NCI-H2107 (cell line): ENCODE results near the gene HSPH1.
A peak's percentile ranks its signal among the peaks of the same experiment; 100 is the strongest.
"Not testable (repeated sequence)": the region's sequence is repeated elsewhere in the genome, so short reads cannot be mapped to it uniquely, and the experiment has no call there.

Source experiments
- DNase-seq: peaks from one replicate; lab custom pipeline; 2025; lab: John Stamatoyannopoulos, UW

Gene HSPH1

DNA sequence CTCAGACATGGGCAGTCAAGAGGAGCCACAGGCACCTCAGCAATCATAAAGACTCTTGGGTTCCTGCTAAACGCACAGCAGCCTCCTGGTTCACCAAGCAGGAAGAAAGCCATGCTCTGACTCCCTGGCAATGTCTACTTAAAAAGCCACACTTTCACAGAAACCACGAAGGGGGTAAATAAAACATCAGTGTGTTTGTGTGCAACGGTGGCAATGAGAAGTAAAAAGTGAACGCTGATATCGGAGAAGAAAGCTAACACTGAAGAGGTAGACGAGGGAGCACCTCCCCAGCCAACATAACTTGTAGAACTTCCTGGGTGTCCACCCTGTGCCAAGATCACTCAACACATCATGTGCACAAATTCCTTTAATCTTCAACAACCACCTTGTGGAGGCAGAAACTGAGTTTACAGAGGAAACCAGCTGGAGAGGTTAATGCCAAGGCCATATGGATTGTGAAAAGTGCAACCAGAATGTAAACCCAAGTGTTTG, 30.2 kb downstream of the HSPH1 start:
- no peak for DNase-seq

DNA sequence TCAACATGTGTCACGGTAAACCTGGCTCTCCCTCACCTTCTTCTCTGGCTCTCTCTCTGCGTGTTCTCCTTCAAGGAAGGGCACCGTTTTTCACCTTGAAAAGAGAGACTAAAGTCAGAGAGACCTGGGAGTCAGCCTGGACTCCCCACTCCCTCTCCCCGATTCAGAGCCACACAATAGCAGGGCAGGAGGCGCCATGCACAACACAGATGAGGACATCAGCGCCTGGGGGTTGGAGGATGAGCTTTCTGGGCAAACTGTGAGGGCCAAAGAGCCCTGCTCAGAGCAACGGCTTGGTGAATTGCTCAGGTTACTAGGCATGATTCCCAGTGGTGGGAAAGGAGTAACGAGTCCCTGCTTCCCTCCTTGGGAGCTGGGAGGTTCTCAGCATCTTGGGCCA, 32.3 kb downstream of the HSPH1 start:
- no peak for DNase-seq

DNA sequence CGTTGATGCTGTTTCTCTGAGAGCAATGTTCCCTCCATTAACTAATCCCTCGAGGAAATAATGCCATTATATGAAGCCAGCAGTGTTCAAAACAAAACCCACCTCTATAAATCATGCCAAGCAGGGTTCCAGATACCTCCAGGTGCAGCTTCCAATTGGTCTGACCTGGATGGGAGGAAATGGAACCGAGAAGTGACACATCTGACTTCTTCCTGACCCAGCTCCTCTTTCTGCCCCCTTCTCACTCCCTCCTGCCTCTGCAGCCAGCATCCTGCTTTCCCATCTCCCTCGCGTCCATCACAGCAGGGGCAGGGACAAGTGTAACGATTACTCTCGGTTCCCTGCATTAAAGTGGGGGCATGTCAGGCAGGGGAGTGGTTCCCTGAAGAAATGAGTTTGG, 37.5 kb downstream of the HSPH1 start:
- no peak for DNase-seq

DNA sequence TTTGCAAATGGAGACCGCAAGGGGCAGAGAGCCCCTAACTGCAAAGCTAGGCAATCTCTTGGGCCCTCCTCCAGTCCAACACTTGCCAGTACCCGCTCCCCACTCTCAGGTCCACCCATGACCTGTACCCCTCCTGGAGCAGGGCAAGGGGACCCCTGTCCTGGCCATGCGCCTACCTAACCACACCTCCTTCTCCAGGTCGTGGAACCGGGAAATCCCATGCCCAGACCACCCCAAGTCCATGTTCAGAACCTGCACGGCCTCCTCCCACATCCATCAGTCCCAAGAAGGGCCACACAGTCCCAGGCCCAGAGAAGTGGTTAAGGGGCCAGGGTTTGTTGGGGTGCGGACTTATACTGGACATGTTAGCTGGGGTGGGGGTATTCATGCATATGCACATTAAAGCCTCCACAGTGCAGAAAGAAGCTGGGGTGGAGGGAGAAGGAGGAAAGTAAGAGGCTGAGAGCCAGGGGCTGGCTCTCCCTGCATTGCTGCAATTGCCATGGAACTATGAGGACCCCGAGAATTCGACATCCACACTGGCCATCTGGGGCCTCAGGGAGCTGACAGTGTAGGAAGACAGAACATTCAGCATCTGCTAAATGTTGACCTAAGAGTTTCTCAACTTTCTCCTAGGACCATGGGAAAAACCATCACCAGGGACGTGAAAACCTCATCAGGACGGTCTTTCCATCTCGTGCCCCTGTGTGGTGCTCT, 39.0 kb downstream of the HSPH1 start:
- no peak for DNase-seq

DNA sequence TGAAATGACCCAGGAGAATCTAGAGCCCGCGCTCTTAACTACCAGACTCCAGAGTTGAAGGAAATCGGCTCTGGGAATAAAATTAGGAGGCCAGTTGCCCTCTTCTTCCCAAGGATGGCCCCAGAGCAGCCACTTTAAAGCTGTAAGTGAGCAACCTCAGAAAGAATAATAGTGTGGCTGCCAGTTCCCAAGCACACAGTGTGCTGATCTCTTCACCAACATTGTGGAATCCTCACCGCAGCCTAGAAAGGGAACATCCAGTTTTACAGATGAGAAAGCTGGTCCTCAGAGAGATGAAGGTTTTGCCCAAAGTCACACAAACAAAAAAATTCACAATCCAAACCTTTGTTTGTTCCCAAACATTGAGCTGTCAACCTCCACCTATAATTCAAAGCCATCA, 39.6 kb downstream of the HSPH1 start:
- no peak for DNase-seq

DNA sequence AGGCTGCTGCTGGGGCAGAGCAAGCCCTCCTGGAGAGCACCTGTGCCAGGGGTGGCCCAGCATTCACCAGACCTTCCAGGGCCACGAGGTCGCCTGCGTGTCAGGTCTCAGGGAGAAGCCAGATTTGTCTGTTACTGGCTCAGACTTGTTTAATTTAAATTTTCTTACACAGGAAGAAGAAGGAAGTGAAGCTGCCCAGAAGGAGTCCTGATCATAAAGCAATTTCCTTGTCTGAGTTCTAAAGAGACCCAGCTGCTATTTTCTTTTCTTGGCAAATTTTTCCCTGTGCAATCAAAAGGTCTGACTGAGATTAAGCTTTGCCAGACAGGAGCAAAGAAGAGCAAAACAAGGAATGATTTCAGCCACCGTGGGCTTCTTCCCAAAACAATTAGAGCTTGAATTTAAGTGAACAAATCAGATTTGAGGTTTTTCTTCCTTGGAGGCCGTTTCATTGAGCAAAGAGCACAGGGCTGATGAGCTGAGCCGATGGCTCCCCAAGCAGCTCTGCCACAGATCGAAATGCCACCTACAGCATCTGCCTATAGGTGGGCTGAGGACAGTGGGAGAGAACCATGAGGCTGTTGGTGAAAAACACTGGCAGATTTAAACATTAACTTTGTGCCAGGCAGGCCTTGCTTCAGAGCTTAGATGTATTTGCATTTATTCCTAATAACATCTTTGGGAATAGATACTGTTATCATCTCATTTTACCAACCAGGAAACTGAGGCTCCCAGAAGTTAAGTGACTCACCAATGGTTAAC, 40.1 kb downstream of the HSPH1 start:
- DNase-seq = no peak

DNA sequence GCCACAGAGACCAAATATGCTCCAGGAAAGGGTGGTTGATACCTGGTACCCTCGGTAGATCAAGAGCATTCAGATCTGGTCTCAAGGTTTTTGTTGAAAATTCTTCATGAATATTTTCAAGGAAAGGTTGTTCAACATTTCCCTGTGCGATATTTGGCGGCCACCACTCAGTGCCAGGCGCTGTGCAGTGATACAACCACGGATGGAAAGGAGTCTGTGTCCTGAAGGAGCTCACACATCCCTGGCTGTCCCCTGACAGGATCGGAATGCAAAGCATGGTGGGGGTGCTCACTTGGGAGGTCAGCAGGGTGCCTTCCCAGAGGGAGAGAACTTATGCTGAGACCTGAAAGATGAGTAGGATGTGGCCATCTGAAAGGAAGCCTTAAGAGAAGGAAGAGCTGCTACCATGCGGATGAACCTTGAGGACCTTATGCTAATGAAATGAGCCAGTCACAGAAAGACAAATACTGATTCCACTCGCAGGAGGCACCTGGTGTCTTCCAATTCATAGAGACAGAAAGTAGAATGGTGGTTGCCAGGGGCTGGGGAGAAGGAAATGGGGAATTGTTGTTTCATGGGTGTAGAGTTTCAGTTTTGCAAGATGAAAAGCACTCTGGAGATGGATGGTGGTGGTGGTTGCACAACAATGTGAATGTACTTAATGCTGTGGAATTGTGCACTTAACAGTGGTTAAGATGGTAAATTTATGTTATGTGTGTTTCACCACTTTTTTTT, 41.6 kb downstream of the HSPH1 start:
- DNase-seq = peak; percentile 18

DNA sequence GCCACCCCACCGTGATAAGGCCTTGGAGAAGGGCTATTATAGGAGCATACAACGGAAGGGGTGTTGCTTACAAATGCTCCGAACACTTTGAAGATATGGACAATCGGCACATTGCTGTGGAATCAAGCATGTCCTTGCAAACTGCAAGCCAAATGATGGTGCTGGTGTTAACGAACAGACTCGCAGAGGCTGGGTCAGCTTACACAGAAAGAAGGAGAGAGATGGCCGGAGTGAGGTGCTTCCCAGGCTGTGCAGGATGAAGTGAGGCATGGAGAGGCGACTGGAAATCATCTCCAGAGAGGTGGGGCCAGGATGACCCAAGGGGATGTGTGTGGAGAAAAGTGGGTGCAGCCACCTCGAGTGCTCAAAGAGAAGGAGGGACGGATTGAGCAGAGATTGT, 42.2 kb downstream of the HSPH1 start:
- DNase-seq = no peak

DNA sequence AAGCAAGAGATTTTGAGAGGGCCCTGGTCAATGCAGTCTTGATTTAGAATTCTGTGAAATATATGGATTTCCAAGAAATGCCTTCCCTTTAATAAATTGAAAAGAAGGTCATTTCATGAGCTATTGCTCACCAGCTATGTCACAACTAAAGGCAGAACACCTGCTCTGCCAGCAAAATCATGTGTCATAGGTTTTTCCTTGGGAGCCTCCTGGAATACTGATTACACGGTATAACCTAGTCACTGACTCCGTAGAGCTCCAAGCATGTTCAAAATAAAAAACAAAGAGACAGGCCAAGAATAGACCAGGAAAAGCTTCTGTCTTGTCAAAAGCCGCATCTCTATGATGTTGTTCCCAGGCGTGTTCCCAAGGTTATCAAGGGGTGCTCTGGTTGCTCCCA, 45.5 kb downstream of the HSPH1 start:
- no peak for DNase-seq

DNA sequence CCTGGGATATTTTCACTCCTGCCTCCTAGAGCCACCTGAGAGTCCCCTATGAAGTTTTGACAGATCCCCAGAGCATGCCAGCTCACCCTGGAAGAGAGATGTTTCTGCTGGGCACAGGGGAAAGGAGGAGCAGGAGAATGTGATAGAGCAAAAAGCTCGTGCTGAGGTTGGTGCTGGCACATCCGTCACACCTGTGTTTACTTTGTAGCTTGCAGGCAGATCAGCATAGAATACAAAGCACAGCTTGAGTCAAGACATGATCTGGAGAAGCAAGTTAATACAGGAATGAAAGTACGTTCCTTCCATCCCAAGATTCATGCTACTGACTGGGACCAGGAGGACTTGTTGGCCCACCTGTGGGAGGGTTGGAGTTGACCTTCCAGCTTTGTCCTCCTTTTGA, 46.1 kb downstream of the HSPH1 start:
- DNase-seq = no peak

DNA sequence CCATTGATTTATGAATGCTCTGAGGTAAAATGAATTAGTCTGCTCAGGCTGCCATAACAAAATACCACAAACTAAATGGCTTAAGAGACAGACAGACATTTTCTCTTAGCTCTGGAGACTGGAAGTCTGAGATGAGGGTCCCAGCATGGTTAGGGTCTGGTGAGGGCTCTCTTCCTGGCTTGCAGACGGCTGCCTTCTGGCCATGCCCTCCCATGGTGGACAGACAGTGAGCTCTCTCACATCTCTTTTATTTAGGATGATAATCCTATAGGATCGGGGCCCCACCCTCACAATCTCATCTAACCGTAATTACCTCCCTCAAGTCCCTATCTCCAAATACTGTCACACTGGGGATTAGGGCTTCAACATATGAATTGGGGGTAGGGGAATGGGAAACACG, 47.1 kb downstream of the HSPH1 start:
- DNase-seq = no peak

DNA sequence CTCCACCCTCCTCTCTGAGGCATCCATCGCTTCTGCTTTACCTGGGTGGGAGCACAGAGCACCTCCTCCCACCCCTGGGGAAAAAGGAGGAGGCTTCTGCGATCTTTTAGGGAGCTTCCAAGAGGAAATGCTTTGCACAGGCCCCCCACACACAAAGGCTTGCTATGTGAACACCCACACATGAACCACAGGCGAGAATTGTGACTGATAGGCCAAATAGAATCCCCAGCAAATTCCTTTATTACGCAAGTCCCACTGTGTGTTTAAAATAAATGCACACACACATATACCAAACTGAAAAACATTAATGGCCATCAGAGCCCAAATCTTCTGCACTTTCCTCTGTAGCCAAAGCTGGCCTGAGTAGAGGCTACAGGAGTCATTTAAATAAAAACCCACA, 50.6 kb downstream of the HSPH1 start:
- DNase-seq = no peak

DNA sequence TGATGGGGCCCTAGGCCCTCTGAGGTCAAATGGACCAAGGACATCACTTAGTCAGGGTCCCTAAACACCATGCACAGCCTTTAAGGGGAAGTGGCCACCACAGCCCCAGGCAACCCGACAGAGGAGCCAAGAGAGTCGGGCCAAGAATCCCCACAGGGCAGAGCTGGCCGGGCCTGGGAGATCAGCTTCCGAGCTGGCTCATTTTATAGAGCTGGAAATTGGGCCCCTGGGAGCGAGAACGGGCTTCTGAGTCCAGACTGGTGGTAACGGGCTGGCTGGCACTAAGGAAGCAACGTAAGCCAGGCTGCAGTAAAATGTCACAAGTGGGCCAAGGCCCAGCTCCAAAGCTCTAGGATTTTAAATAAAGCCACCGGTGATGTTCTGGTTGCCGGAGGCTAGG, 51.1 kb downstream of the HSPH1 start:
- DNase-seq = no peak

DNA sequence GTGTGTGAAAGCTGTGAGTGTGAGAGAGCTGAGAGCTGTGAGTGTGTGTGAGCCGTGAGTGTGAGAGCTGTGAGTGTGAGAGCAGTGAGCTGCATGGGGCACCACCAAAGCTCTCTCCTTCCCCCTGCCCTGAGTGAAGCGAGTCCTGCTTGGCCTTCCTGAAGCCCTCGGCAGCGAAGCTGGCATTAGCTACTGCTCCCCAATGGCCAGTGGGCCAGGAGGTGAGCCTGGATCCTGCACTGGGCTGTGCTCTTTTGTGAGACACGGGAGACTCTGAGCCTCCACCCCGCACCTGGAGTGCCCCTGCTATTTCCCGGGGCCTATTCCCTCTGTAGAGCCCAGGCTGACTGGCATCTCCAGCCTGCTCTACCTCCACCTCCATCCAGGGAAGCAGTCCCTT, 51.5 kb downstream of the HSPH1 start:
- no peak for DNase-seq

DNA sequence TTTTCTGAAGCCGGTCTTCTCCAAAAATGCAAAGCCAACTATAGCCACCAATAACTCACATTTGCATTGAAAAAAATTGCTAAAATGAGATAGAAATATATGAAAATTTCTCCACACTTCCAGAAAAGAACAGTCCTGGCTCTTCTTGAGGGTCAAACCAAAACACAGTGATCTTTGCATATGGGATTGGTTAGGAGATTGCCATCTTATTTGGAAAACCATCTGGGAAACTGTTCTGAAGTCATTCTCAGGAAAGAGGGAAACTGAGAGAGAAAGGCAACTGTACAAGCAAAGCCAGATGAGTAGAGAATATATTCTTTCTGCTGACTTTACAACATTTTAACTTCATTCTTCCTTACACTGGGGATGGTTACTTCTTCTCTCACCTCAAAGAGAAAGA, 54.6 kb downstream of the HSPH1 start:
- DNase-seq = no peak

DNA sequence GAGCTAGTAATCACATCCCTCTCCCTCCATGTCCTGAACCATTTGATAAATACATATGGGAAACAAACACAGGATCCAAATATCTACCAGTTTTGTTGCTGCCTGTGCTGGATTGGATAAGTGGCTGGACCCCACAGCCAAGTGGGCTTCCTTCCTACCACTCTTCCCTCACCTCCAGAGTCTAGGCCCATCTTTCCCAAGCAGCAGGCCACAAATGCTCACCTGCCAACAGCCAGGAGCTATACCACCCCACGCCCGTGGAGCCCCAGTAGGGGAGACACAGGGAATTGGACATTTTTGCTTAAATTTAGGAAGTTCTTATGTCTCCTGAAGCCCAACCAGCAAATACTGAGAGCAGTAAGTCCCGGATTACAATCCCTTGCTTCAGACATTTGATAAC, 55.8 kb downstream of the HSPH1 start:
- DNase-seq = no peak

DNA sequence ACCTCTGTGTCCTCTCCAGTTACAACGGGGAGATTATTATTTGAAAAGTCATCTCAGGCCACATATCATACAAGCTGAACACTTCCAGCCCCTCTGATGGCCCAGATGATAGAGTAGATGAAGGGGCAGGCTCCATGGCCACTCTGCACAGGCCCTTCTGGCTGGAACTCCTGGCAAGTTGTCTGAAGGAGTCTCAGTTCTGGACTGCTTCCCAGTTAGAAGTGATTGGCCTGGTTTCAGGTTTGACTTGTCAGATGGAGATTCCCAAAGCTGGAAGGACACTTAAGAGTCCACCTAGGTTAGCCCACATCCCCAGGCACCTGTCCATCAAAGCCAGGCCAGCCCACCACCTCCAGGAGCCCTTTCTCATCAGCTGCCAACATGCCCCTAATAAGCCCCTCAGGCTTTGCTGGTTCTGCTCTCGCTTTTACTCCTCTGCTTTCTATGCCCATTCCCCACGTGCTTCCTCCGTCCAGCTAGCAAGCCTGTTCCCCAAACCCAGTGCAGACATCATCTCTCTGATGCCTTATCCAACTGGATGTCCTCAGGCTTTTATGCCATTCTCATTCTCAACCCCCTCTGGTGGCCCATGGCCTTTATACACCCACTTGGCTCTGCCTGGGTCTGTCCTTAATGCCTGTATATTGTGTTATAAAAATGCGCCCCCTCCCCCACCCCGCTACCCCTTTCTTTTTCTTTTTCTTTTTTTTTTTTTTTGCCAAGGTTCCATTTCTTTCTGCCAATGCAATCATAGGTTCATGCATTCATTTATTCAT, 56.5 kb downstream of the HSPH1 start:
- DNase-seq = no peak

DNA sequence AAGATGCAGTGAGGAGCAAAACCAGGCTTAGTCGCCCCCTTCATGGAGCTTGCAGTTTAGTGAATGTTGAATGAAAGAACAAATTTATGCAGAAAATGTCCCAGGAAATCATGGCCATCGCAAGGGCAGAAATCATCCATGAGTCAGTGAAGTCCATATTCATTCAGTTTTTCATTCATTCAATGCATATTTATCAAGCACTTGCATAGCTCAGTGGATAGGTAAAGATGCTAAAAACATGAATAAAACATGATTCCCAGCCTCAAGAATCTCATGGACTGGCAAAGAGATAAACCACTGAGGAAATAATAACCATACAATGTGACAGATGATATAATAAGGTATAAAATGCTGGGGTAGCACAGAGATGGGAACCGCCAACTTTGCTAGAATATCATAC, 58.8 kb downstream of the HSPH1 start:
- DNase-seq = no peak

DNA sequence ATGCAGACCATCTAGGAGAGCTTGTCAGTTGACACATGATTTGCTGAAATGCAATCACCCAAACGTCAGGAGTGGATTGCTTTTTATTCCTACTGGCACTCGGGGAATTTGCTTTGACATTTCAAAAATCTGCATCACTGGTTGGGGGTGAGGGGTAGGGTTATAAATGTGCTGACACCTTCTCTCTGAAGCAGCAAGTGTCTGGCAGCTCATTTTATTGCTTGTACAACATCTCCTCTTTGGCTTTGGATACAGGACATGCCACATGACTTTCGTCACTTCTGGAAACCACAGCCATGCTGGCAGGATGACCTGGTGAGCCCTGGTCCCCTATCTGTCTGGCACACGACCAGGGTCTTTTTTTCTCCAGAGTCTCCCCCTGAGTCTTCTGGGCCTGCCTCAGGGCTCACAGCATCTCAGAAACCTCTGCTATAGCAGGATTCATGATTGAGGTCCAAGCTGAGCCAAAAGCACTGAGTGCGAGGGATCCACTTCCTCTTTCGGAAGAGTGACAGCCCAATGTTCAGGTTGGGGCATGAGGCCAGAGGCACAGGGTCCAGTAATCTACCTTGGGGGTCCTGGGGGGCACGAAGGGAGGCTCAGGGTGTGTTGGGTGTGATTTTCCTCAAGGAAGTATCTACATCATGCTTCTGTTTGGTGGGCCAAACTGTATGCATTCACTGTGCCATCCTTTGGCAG, 60.1 kb downstream of the HSPH1 start:
- DNase-seq = no peak

DNA sequence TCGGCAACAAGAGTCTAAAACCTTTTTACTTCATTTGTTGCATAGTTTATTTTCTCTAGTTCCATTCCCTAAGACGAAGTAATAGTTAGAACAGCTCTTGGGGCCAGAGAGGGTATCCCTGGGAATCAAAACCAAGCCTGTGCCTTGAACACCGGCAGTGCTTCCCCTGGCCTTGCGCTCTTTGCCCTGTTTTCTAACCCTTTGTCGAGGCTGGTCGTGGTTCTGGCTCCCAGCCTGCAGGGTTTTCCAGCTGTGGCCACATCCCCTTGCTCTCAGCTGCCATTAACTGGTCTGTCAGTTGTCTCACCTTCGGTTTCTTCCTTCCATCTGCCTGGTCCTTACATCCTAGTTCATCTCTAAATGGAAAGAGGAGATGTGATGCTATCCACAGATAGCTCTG, 61.0 kb downstream of the HSPH1 start:
- DNase-seq = no peak

DNA sequence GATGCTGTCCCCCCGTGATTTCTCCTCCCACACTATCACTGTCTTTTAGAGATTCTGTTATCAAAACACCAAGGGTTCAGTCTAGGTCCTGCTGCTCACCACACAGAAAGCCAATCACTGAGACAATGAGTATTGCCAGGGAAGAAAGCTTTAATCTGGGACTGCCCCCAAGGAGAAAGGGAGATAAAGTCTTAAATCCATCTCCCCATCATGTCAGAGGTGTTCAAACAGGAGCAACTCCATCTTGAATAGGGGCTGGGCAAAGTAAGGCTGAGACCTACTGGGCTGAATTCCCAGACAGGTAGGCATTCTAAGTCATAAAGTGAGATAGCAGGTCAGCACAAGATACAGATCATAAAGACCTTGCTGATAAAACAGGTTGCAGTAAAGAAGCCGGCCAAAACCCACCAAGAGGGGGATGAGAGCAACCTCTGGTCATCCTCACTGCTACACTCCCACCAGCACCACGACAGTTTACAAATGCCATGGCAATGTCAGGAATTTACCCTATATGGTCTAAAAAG, 63.7 kb downstream of the HSPH1 start:
- not testable (repeated sequence) for DNase-seq
